OCI-M2 (cell line): ENCODE results near the gene PLPP2.

Experiments used
- DNase-seq: peaks from one replicate; lab custom pipeline; 2025; ENCODE audit not compliant: unreplicated experiment; lab: John Stamatoyannopoulos, UW

Gene PLPP2

DNA sequence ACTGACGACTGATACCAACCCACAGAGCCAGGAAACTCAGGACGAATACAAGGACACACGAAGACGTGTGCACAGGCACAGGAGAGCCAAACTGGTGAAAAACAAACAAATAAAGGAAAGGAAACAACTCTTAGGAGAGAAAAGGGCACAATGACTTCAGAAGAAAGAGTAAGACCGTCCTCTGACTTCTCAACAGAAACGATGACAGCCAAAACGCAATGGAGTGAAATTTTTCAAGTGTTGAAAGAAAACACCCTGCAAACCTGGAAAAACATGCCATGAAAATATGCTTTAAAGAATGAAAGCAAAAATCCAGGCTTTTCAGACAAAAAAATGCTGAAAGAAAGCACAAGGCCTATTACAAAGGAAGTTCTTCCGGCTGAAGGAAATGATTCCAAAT, 24.6 kb upstream of the PLPP2 start:
- no peak for DNase-seq

GRCh38 chr19:313988-314815, 23.0 kb upstream of the PLPP2 start:
- DNase-seq: no peak

DNA sequence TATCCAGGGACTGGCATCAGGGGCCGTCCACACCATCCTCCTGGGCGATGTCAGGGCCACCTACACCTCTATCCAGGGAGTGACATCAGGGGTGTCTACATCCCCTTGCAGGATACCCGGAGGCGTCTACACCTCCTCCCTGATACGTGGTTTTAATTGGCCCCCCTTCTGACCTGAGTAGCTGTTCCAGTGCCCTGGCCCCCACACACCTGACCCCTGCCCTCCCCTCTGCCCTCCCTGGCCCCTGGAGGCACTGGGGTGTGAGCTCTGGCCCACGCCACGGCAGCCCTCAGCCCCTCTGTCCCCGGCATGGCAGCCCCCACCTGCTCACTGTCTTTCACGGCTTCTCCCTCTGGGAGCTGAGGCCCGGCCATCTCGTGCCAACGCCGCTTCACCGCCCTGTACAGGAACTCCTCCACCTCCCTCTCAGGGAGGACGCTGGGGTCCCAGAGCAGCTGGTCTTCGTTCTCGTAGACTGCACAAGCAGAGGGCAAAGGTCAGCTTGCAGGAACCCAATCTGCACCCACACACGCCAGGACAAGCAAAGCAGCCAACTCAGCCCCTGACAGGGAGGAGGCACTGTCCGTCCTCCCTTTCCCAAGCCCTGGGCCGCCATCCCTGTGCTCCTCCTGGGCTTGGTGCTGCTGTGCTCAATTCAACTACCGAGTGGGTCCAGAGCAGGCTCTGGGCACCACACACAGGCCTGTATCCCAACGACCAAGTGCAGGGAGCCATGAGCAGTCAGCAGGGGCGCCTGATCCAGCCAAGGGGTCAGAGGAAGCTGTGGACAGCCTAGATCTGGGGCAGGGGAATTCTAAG, 22.2 kb upstream of the PLPP2 start:
- DNase-seq: no peak

DNA sequence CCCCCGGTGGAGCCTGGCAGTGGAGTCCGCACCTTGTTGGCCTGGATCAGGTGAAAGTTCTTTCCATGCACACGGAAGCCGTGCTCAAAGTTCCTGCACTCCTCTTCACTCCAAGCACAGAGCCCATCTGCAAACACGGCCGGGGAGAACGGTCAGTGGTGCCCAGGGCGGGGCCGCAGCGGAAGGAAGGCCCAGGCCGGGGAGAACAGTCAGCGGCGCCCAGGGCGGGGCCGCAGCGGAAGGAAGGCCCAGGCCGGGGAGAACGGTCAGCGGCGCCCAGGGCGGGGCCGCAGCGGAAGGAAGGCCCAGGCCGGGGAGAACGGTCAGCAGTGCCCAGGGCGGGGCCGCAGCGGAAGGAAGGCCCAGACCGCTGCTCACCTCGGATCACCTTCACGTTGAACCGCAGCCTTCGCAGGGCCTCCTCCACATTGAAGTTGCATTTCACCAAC, 20.6 kb upstream of the PLPP2 start:
- DNase-seq: no peak

DNA sequence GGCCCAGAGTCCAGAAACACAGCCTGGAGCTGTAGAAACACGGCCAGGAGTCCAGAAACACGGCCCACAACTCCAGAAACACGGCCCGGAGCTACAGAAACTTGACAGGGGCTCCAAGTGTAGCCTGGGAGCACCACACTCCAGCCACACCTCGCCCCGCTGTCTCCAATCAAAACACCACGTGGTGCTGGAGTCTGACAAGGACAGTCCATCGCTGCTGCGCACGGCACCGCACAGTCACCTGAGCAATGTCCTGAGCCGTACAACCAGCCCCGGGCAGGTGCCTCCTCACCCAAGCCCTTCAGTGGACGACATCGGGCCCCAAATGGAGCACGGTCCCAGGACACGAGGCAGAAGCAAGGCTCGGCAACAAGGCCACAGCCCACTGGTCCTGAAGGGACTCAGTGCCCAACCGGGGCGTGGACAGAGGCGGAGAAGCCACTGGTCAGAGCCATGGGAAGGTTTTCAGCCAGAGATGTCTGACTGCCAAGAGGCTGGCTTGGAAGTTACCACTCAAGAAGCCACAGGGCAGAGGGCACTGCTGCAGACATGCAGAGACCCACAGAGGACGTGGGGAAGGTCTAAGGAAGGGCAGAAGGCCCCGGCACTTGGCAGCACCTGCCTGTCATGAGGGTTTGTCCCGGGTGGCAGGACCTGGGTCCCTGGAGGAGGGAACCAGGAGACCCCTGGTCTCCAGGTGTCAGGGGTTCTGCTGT, 19.7 kb upstream of the PLPP2 start:
- no peak for DNase-seq

DNA sequence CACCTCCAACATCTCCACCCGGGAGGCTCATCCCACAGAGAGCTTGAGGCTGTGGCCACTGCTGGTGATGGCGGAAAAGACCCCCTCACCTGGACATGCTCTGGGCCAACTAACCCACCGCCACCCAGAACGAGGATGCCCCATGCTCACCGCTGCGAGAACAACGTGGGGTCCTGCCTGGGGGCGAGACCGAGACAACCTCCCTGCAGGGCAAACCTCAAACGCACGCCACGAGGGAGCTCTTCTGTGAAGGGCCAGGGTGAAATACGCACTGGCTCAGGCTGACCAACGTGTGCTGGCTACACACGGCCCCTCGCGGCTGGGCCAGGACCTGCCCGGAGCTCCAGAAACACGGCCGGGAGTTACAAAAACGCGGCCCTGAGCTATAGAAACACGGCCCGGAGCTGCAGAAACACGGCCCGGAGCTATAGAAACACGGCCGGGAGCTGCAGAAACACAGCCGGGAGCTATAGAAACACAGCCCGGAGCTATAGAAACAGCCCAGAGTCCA, 19.0 kb upstream of the PLPP2 start:
- no peak for DNase-seq

- no peak for DNase-seq
Measured at GRCh38 chr19:309206-309565, 18.0 kb upstream of the PLPP2 start.

GRCh38 chr19:308471-309205, 17.4 kb upstream of the PLPP2 start:
- no peak for DNase-seq

DNA sequence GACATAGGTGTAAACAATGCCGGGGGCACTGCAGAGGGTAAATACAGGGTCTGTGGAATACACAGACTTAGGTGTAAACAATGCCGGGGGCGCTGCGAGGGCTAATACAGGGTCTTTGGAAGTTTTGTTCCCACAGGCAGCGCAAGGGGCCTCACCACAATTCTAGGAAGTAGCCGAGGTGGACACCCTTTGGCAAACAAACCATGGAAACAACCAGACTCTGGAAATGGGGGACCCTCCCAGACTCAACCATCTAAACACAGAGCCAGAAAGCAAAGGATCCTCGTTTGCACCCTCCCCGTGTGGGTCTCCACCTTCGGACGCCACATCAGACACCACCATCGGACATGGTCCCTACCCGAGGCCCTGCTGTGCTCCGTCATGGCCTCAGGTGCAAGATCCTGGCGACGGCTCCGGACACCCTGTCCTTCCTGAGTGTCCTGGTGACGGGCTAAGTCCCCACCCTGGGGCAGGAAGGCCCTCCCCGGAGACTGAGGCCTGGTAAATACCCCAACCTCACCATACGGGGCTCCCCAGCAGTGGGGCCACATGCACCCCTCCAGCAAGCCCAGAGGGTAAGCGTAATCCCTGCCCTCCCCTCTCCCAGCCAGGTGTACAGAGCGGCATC, 16.7 kb upstream of the PLPP2 start:
- no peak for DNase-seq

DNA sequence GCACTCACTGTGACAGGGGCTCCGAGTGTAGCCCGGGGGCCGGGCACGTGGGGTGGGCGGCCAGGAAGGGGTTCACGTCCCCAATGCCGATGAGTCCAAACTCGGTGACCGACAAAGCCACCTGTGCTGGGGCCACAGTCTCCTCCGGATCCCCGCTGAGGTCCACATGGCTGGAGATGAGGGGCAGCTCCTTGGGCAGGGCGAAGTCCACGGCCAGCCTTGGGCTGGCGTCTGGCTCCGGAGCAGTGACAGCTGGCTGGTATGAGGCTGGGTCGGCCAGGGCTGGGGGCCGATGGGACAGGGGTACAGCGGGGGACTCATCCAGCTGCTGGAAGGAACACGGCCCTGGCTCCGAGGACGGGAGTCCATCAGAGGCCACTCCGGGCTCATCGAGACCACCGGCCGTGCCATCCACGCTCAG, 15.9 kb upstream of the PLPP2 start:
- no peak for DNase-seq

- no peak for DNase-seq
Measured at GRCh38 chr19:306151-306900, 15.1 kb upstream of the PLPP2 start.

- DNase-seq: no peak
Measured at GRCh38 chr19:305240-306150, 14.3 kb upstream of the PLPP2 start.

GRCh38 chr19:296476-297225, 5.4 kb upstream of the PLPP2 start:
- DNase-seq: no peak

DNA sequence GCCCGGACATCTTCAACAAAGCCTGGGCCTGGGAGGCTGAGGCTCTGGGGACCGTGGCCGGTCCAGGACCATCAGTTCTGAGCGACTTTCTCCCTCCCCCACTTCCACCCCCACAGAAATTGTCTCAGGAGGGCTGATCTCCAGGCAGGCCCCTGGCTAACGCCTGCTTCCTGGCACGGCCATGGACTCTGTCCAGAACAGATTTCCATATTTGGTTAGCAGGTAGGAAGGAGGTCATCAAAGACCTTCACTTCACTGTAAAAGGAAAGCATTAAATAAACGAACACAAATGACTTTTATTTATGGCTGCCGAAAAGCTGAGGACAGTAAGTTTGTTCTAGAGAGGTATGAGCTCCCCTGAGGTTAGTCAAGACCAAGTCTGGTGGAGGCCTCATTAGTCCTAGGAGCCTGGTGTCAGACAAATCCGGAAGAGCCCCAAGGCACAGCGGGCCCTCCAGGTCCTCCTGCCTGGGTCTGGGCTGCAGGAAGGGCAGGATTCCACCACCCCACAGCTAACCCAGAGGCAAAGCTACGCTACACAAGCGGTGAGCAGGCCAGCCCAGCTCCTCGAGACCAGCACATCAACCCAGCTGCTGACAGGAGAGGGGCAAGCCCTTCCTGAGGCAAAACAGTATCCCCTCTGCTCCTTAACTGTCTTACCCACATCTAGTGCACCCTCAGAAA, 4.6 kb upstream of the PLPP2 start:
- DNase-seq: no peak

DNA sequence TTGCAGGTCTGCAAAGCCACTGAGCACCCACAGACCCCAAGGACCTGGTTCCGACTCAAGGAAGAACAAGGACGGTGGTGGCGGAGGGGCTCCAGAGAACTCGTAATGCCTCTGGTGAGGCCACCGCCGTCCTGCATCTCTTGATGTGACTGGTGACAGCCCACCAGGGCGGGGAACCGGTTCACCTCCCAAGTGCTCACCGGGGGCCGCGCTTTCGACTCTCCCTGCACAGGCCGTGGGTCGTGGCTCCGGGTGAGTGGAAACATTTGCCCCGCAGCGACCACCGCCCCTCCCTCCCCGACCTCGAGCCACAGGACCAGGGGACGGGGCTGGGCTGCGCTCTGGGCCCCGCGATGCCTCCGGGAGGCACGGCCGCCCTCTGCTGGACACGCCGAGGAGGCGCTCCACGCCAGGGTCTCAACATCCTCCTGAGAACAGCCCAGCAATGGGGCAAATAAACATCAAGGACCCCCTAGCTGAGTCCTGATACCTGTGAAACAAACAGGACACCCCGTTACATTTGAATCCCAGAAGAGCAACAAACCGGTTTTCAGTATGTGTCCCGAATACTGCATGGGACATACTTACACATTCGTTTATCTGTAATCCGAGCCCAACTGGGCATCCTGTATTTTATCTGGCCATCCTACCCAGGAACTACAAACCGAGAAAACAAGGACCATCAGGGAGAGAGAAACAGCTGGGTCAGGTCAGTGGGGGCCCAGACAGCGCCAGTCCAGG, 3.9 kb upstream of the PLPP2 start:
- DNase-seq: no peak

DNA sequence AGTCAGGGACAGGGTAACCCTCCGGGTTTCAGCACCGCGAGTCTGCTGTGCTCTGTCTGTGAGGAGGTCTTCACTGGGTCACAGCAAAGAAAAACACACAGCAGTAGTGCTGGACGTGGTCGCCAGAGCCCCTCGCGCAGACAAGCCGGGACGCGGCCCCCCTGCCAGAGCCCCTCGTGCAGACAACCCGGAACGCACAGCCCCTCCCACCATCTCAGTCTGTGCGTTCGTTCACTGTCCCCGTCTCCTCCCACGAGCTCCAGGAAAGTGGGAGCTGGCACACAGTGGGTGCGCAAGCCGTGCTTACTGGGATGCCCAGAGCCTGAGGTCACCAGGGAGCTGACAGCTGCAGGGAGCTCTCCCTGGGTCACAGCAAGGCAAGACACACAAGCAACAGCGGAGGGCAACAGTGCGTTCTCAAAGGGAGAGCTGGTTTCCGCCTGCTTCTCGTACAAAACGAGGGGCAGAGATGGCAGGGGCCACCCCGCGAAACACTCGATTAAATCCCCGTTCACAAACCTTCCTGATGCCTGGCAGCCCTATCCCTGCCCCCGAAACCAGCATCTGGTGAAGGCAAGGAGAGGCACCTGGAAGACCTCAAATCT, 3.2 kb upstream of the PLPP2 start:
- no peak for DNase-seq
